Renal cortex interstitium (tissue), 3 donors: ENCODE measurements around the gene BCAS1. TPM values are rescaled to one million over a fixed set of nuclear protein-coding genes. Genes with fewer than 3 reads are reported as not detected.

Source experiments
- polyA plus RNA-seq, 3 donors: library from polyadenylated mRNA; unstranded; fragments of 120-200 nt; gene quantifications; one replicate each; pipeline ENCODE4 v1.2.1, GENCODE V29; 2013; ENCODE audit not compliant: insufficient read length in 3 of 3

BCAS1 gene
- polyA plus RNA-seq, 3 donors, result 2.3 to 3.5 (median 2.5) TPM

Other genes with a start within 250 kb of the BCAS1 start
- 1 to 10 TPM in 2 of 3 donors, under 1 TPM in 1; 0.98 to 3.4 (median 2.0) TPM for gene CYP24A1, start 103.4 kb upstream of the BCAS1 start, polyA plus RNA-seq
- 10 to 100 TPM; 48.5 to 79.8 (median 64.0) TPM for gene PFDN4, start 137.5 kb upstream of the BCAS1 start, polyA plus RNA-seq